RWPE1 (cell line): ENCODE results near the gene SLCO1C1.

ENCODE experiments used
- CTCF ChIA-PET: fragments of 350-600 bp; sonication (Branson Sonifier 250); formaldehyde crosslinking; extraction: SDS; loops from one replicate; lab custom pipeline; 2021; lab: Yijun Ruan, JAX
- POLR2A ChIA-PET: fragments of 400-600 bp; formaldehyde crosslinking; extraction: SDS; loops from one replicate; lab custom pipeline; 2020; ENCODE audit warnings: antibody characterized with exemption; ENCODE audit not compliant: low non-redundant PET; lab: Yijun Ruan, JAX
- DNase-seq: peaks from one replicate; pipeline ENCODE4 v3.0.0; 2012; ENCODE audit warnings: low spot score
- H3K27ac ChIP-seq: fragments of 450-650 bp; 2 replicates; pipeline ENCODE4 v1.5.1; 2017
- CTCF ChIP-seq: fragments of 450-650 bp; conservative IDR thresholded peaks from 2 replicates; pipeline ENCODE4 v1.5.1; 2017; ENCODE audit warnings: low read depth, mild to moderate bottlenecking

SLCO1C1 gene

GRCh38 chr12:20695232-20695631, at the start of gene SLCO1C1:
SLCO1C1 (plus strand) TSS chr12:20695332; CDS start chr12:20699577, 4,245 bp downstream.
- H3K27ac ChIP-seq = no peak within 1 kb of the TSS
- no peak for DNase-seq
- CTCF ChIA-PET = no interaction called here
- POLR2A ChIA-PET = no interaction called here
- TF ChIP-seq CTCF = no peak

GRCh38 chr12:20646239-20646827, 48.8 kb upstream of the SLCO1C1 start:
- no peak overlapping the region for H3K27ac ChIP-seq
- POLR2A ChIA-PET = no interaction called here
- 0 out of 2 replicates have a peak, but pooled peaks have one; percentile 21 for TF ChIP-seq CTCF
- peak; percentile 7 for DNase-seq
- CTCF ChIA-PET = no interaction called here

- ChIA-PET CTCF (no interaction called here), POLR2A (no interaction called here)
- no peak overlapping the region for H3K27ac ChIP-seq
- DNase-seq = no peak
- no peak for TF ChIP-seq CTCF
These were observed 41.3 kb upstream of the SLCO1C1 start for GRCh38 chr12:20653871-20654270.

GRCh38 chr12:20656600-20656999, 38.5 kb upstream of the SLCO1C1 start:
- H3K27ac ChIP-seq = no peak overlapping the region
- TF ChIP-seq CTCF = no peak
- no peak for DNase-seq
- POLR2A ChIA-PET = no interaction called here
- CTCF ChIA-PET = no interaction called here

GRCh38 chr12:20657496-20657895, 37.6 kb upstream of the SLCO1C1 start:
- DNase-seq = no peak
- TF ChIP-seq CTCF = no peak
- ChIA-PET CTCF (no interaction called here), POLR2A (no interaction called here)
- H3K27ac ChIP-seq = no peak overlapping the region

GRCh38 chr12:20681334-20681733, 13.8 kb upstream of the SLCO1C1 start:
- H3K27ac ChIP-seq = no peak overlapping the region
- POLR2A ChIA-PET = no interaction called here
- no peak for DNase-seq
- no peak for TF ChIP-seq CTCF
- CTCF ChIA-PET = interaction anchor here (0.7 kb wide), 1 partner anchor 1335 kb away, joined by 3 read pairs; no protein-coding TSS in a partner anchor
